Activated T-cell treated with anti-CD3 and anti-CD28 coated beads, Interleukin-2, amount 50 U/mL, for 24 hours (primary cell): ENCODE data around the gene ZNF521.

Experiments
- DNase-seq: peaks from one replicate; pipeline ENCODE4 v3.0.0-alpha.2; 2020
- H3K27ac Mint-ChIP-seq: 2 replicates; pipeline ENCODE4 v1.8.0; 2020; ENCODE audit warnings: mild to moderate bottlenecking, mixed read lengths
- H3K27me3 Mint-ChIP-seq: 2 replicates; pipeline ENCODE4 v1.8.0; 2020; ENCODE audit warnings: mixed read lengths
- H3K36me3 Mint-ChIP-seq: 2 replicates; pipeline ENCODE4 v1.8.0; 2020; ENCODE audit warnings: low read depth, mixed read lengths
- H3K4me1 Mint-ChIP-seq: 2 replicates; pipeline ENCODE4 v1.8.0; 2020; ENCODE audit warnings: low read depth, mixed read lengths
- H3K4me3 Mint-ChIP-seq: 2 replicates; pipeline ENCODE4 v1.8.0; 2020; ENCODE audit warnings: mild to moderate bottlenecking, moderate library complexity, mixed read lengths
- H3K9me3 Mint-ChIP-seq: 2 replicates; pipeline ENCODE4 v1.8.0; 2020; ENCODE audit warnings: mixed read lengths

ZNF521 gene

GRCh38 chr18:25351777-25352628 lies at the start of gene ZNF521:
TSS of gene ZNF521 (minus strand) at chr18:25352166. CDS start at chr18:25350946, 1,220 bp downstream.
- no peak within 1 kb of the TSS for H3K27ac Mint-ChIP-seq
- DNase-seq = peak; percentile 67
- no peaks in the 10 kb centered on the region for H3K9me3 Mint-ChIP-seq
- peaks cover 70% of the 10 kb centered on the region for H3K27me3 Mint-ChIP-seq
- H3K4me1 Mint-ChIP-seq = peaks cover 17% of the 10 kb centered on the region
- no peaks in the 10 kb centered on the region for H3K36me3 Mint-ChIP-seq
- H3K4me3 Mint-ChIP-seq = peak within 1 kb of the TSS; percentile 67

GRCh38 chr18:25399554-25399953 lies 47.6 kb upstream of the ZNF521 start:
- H3K27ac Mint-ChIP-seq = no peak overlapping the region
- no peaks in the 10 kb centered on the region for H3K27me3 Mint-ChIP-seq
- peaks cover 6% of the 10 kb centered on the region for H3K9me3 Mint-ChIP-seq
- H3K4me3 Mint-ChIP-seq = no peak overlapping the region
- DNase-seq = no peak
- no peaks in the 10 kb centered on the region for H3K36me3 Mint-ChIP-seq
- no peaks in the 10 kb centered on the region for H3K4me1 Mint-ChIP-seq

GRCh38 chr18:25392192-25392591 lies 40.2 kb upstream of the ZNF521 start:
- H3K27ac Mint-ChIP-seq = no peak overlapping the region
- H3K4me1 Mint-ChIP-seq = no peaks in the 10 kb centered on the region

GRCh38 chr18:25373432-25374179 lies 21.6 kb upstream of the ZNF521 start:
- no peak for DNase-seq
- Mint-ChIP-seq H3K36me3 (no peaks in the 10 kb centered on the region), H3K27ac (no peak overlapping the region), H3K27me3 (peaks cover 9% of the 10 kb centered on the region), H3K9me3 (no peaks in the 10 kb centered on the region), H3K4me3 (no peak overlapping the region), H3K4me1 (no peaks in the 10 kb centered on the region)

More at GRCh38 chr18:25392192-25392591, 40.2 kb upstream of the ZNF521 start:
- Mint-ChIP-seq H3K4me3 (no peak overlapping the region), H3K27me3 (no peaks in the 10 kb centered on the region), H3K36me3 (no peaks in the 10 kb centered on the region), H3K9me3 (peaks cover 9% of the 10 kb centered on the region)
- no peak for DNase-seq

- Mint-ChIP-seq H3K4me3 (no peak overlapping the region), H3K36me3 (no peaks in the 10 kb centered on the region), H3K27ac (no peak overlapping the region), H3K4me1 (no peaks in the 10 kb centered on the region), H3K27me3 (peaks cover 9% of the 10 kb centered on the region), H3K9me3 (no peaks in the 10 kb centered on the region)
- no peak for DNase-seq
Measured at GRCh38 chr18:25370391-25370790, 18.4 kb upstream of the ZNF521 start.

GRCh38 chr18:25365242-25365641 lies 13.3 kb upstream of the ZNF521 start:
- H3K4me3 Mint-ChIP-seq = no peak overlapping the region
- H3K9me3 Mint-ChIP-seq = no peaks in the 10 kb centered on the region
- peaks cover 28% of the 10 kb centered on the region for H3K27me3 Mint-ChIP-seq
- DNase-seq = no peak
- no peak overlapping the region for H3K27ac Mint-ChIP-seq
- H3K4me1 Mint-ChIP-seq = no peaks in the 10 kb centered on the region
- no peaks in the 10 kb centered on the region for H3K36me3 Mint-ChIP-seq

GRCh38 chr18:25364732-25365131 lies 12.8 kb upstream of the ZNF521 start:
- no peak for DNase-seq
- peaks cover 33% of the 10 kb centered on the region for H3K27me3 Mint-ChIP-seq
- no peak overlapping the region for H3K27ac Mint-ChIP-seq
- H3K4me1 Mint-ChIP-seq = no peaks in the 10 kb centered on the region
- no peak overlapping the region for H3K4me3 Mint-ChIP-seq
- H3K9me3 Mint-ChIP-seq = no peaks in the 10 kb centered on the region
- H3K36me3 Mint-ChIP-seq = no peaks in the 10 kb centered on the region

- peaks cover 46% of the 10 kb centered on the region for H3K27me3 Mint-ChIP-seq
- H3K36me3 Mint-ChIP-seq = no peaks in the 10 kb centered on the region
- no peak overlapping the region for H3K27ac Mint-ChIP-seq
- H3K4me3 Mint-ChIP-seq = no peak overlapping the region
- no peaks in the 10 kb centered on the region for H3K4me1 Mint-ChIP-seq
- no peaks in the 10 kb centered on the region for H3K9me3 Mint-ChIP-seq
- DNase-seq = no peak
Measured at GRCh38 chr18:25360301-25360899, 8.4 kb upstream of the ZNF521 start.

- Mint-ChIP-seq H3K4me1 (peaks cover 17% of the 10 kb centered on the region), H3K27ac (no peak overlapping the region), H3K36me3 (no peaks in the 10 kb centered on the region), H3K4me3 (no peak overlapping the region), H3K27me3 (peaks cover 61% of the 10 kb centered on the region), H3K9me3 (no peaks in the 10 kb centered on the region)
- no peak for DNase-seq
Measured at GRCh38 chr18:25353080-25353479, 1.1 kb upstream of the ZNF521 start.

- Mint-ChIP-seq H3K27me3 (peaks cover 63% of the 10 kb centered on the region), H3K9me3 (no peaks in the 10 kb centered on the region), H3K36me3 (no peaks in the 10 kb centered on the region), H3K4me1 (peaks cover 17% of the 10 kb centered on the region), H3K4me3 (peak overlapping the region; percentile 55), H3K27ac (no peak overlapping the region)
- DNase-seq = no peak
Measured at GRCh38 chr18:25352629-25353005, 651 bp upstream of the ZNF521 start.

GRCh38 chr18:25351280-25351775 lies 638 bp downstream of the ZNF521 start:
- Mint-ChIP-seq H3K27me3 (peaks cover 74% of the 10 kb centered on the region), H3K36me3 (no peaks in the 10 kb centered on the region), H3K27ac (no peak overlapping the region), H3K4me3 (peak overlapping the region; percentile 67), H3K9me3 (no peaks in the 10 kb centered on the region), H3K4me1 (peaks cover 17% of the 10 kb centered on the region)
- DNase-seq = no peak

- no peak overlapping the region for H3K27ac Mint-ChIP-seq
- peak; percentile 36 for DNase-seq
Measured at GRCh38 chr18:25350489-25351251, 1.3 kb downstream of the ZNF521 start.

GRCh38 chr18:25349926-25350487 lies 2.0 kb downstream of the ZNF521 start:
- Mint-ChIP-seq H3K36me3 (no peaks in the 10 kb centered on the region), H3K4me3 (peak overlapping the region; percentile 73), H3K4me1 (peaks cover 17% of the 10 kb centered on the region), H3K27ac (no peak overlapping the region), H3K27me3 (peaks cover 81% of the 10 kb centered on the region), H3K9me3 (no peaks in the 10 kb centered on the region)
- DNase-seq = peak; percentile 28

More at GRCh38 chr18:25350489-25351251, 1.3 kb downstream of the ZNF521 start:
- H3K36me3 Mint-ChIP-seq = no peaks in the 10 kb centered on the region
- peak overlapping the region; percentile 73 for H3K4me3 Mint-ChIP-seq
- peaks cover 17% of the 10 kb centered on the region for H3K4me1 Mint-ChIP-seq
- no peaks in the 10 kb centered on the region for H3K9me3 Mint-ChIP-seq
- H3K27me3 Mint-ChIP-seq = peaks cover 80% of the 10 kb centered on the region
